H9 (cell line): ENCODE measurements around the gene ZKSCAN2. TPM values are rescaled to one million over a fixed set of nuclear protein-coding genes. Genes with fewer than 3 reads are reported as not detected.

Experiments used
- DNase-seq: peaks from one replicate; pipeline ENCODE4 v3.0.0-alpha.2; 2017
- H2AFZ ChIP-seq: one replicate; pipeline ENCODE4 v1.6.1; 2013; ENCODE audit warnings: mild to moderate bottlenecking, low read length, control low read depth, moderate library complexity
- H2AK5ac ChIP-seq: 2 replicates; pipeline ENCODE4 v1.6.1; 2013; ENCODE audit warnings: low read length, control low read depth, mixed read lengths; ENCODE audit not compliant: insufficient read length
- H2BK120ac ChIP-seq: one replicate; pipeline ENCODE4 v1.6.1; 2013; ENCODE audit warnings: low read depth, mild to moderate bottlenecking, low read length, control low read depth, inconsistent platforms; ENCODE audit not compliant: poor library complexity, severe bottlenecking
- H2BK12ac ChIP-seq: 2 replicates; pipeline ENCODE4 v1.6.1; 2013; ENCODE audit warnings: low read length, control low read depth, mixed read lengths, low read depth; ENCODE audit not compliant: insufficient read length
- H2BK15ac ChIP-seq: 2 replicates; pipeline ENCODE4 v1.6.1; 2013; ENCODE audit warnings: low read depth, low read length, control low read depth
- H2BK20ac ChIP-seq: one replicate; pipeline ENCODE4 v1.6.1; 2013; ENCODE audit warnings: low read depth, mild to moderate bottlenecking, low read length, control low read depth, inconsistent platforms; ENCODE audit not compliant: poor library complexity, severe bottlenecking
- H2BK5ac ChIP-seq: 2 replicates; pipeline ENCODE4 v1.6.1; 2013; ENCODE audit warnings: low read length, control low read depth, mixed read lengths; ENCODE audit not compliant: insufficient read length
- H3K14ac ChIP-seq: 2 replicates; pipeline ENCODE4 v1.6.1; 2013; ENCODE audit warnings: low read length, control low read depth; ENCODE audit not compliant: insufficient read depth
- H3K18ac ChIP-seq: 2 replicates; pipeline ENCODE4 v1.6.1; 2013; ENCODE audit warnings: low read depth, mild to moderate bottlenecking, mixed read lengths, low read length, control low read depth; ENCODE audit not compliant: insufficient read length
- H3K23ac ChIP-seq: 2 replicates; pipeline ENCODE4 v1.6.1; 2013; ENCODE audit warnings: low read length, control low read depth, mixed read lengths, low read depth; ENCODE audit not compliant: insufficient read length
- H3K23me2 ChIP-seq: 2 replicates; pipeline ENCODE4 v1.6.1; 2013; ENCODE audit warnings: low read depth, mild to moderate bottlenecking, mixed read lengths, low read length, control low read depth; ENCODE audit not compliant: insufficient read length, poor library complexity, severe bottlenecking
- H3K27ac ChIP-seq: 2 replicates; pipeline ENCODE4 v1.5.1; 2013; ENCODE audit warnings: low read length, control low read depth, mixed read lengths, low read depth; ENCODE audit not compliant: insufficient read length
- H3K27me3 ChIP-seq: 2 replicates; pipeline ENCODE4 v1.6.1; 2013; ENCODE audit warnings: low read length, control low read depth, inconsistent platforms; ENCODE audit not compliant: insufficient read depth
- H3K4ac ChIP-seq: 2 replicates; pipeline ENCODE4 v1.6.1; 2013; ENCODE audit warnings: low read depth, mild to moderate bottlenecking, control low read depth, inconsistent platforms, low read length, moderate library complexity
- H3K4me1 ChIP-seq: 2 replicates; pipeline ENCODE4 v1.6.1; 2013; ENCODE audit warnings: low read length, control low read depth, inconsistent platforms; ENCODE audit not compliant: insufficient read depth
- H3K4me2 ChIP-seq: 2 replicates; pipeline ENCODE4 v1.6.1; 2013; ENCODE audit warnings: low read length, control low read depth, mixed read lengths; ENCODE audit not compliant: insufficient read length, insufficient read depth
- H3K56ac ChIP-seq: 2 replicates; pipeline ENCODE4 v1.6.1; 2013; ENCODE audit warnings: low read depth, mild to moderate bottlenecking, mixed read lengths, low read length, control low read depth; ENCODE audit not compliant: insufficient read length
- H3K79me1 ChIP-seq: 2 replicates; pipeline ENCODE4 v1.6.1; 2013; ENCODE audit warnings: low read depth, mild to moderate bottlenecking, moderate library complexity, low read length, control low read depth, inconsistent platforms; ENCODE audit not compliant: insufficient read depth, poor library complexity, severe bottlenecking
- H3K79me2 ChIP-seq: 2 replicates; pipeline ENCODE4 v1.6.1; 2013; ENCODE audit warnings: low read length, control low read depth, inconsistent platforms; ENCODE audit not compliant: insufficient read depth
- H3K9ac ChIP-seq: 2 replicates; pipeline ENCODE4 v1.6.1; 2013; ENCODE audit warnings: low read length, control low read depth, mixed read lengths; ENCODE audit not compliant: insufficient read length; ENCODE audit errors: extremely low read depth
- H3K9me3 ChIP-seq: one replicate; pipeline ENCODE4 v1.6.1; 2013; ENCODE audit warnings: low read depth, low read length, inconsistent platforms; ENCODE audit not compliant: control insufficient read depth
- H3T11ph ChIP-seq: one replicate; pipeline ENCODE4 v1.6.1; 2013; ENCODE audit warnings: mild to moderate bottlenecking, low read length, control low read depth, inconsistent platforms
- H4K20me1 ChIP-seq: one replicate; pipeline ENCODE4 v1.6.1; 2013; ENCODE audit not compliant: control insufficient read depth, insufficient read length, insufficient read depth
- H4K5ac ChIP-seq: 2 replicates; pipeline ENCODE4 v1.6.1; 2013; ENCODE audit warnings: low read depth, mild to moderate bottlenecking, mixed read lengths, low read length, control low read depth; ENCODE audit not compliant: insufficient read length
- H4K8ac ChIP-seq: replicated peaks from 2 replicates; pipeline ENCODE4 v1.6.1; 2013; ENCODE audit warnings: low read length, control low read depth, mixed read lengths, low read depth; ENCODE audit not compliant: insufficient read length
- H4K91ac ChIP-seq: 2 replicates; pipeline ENCODE4 v1.6.1; 2013; ENCODE audit warnings: low read depth, mild to moderate bottlenecking, moderate library complexity, mixed read lengths, low read length, control low read depth; ENCODE audit not compliant: insufficient read length
- H3K27ac Mint-ChIP-seq, 3 experiments: 2 replicates in 2 of 3; 3 replicates in 1 of 3; pipeline ENCODE4 v1.8.0; 2020 to 2021; ENCODE audit warnings: mixed read lengths in 3 of 3, mild to moderate bottlenecking in 1 of 3, moderate library complexity in 1 of 3
- H3K27me3 Mint-ChIP-seq: 2 replicates; pipeline ENCODE4 v1.8.0; 2021; ENCODE audit warnings: low read depth, mild to moderate bottlenecking, moderate library complexity, mixed read lengths
- H3K36me3 Mint-ChIP-seq, 3 experiments: 2 replicates in 2 of 3; 3 replicates in 1 of 3; pipeline ENCODE4 v1.8.0; 2020 to 2021; ENCODE audit warnings: low read depth in 3 of 3, mixed read lengths in 3 of 3; ENCODE audit not compliant: insufficient read depth in 1 of 3
- H3K4me1 Mint-ChIP-seq, 2 experiments: 2 replicates each; pipeline ENCODE4 v1.8.0; 2020; ENCODE audit warnings: mixed read lengths in 2 of 2
- H3K4me3 Mint-ChIP-seq, 2 experiments: 2 replicates in 1 of 2; 3 replicates in 1 of 2; pipeline ENCODE4 v1.8.0; 2020 to 2021; ENCODE audit warnings: mild to moderate bottlenecking in 2 of 2, mixed read lengths in 2 of 2, moderate library complexity in 1 of 2
- H3K9me3 Mint-ChIP-seq, 2 experiments: 2 replicates in 1 of 2; 3 replicates in 1 of 2; pipeline ENCODE4 v1.8.0; 2020; ENCODE audit warnings: mild to moderate bottlenecking in 2 of 2, mixed read lengths in 2 of 2, moderate library complexity in 1 of 2
- CTCF ChIP-seq: fragments of 200-600 bp; sonication (generic); conservative IDR thresholded peaks from 3 replicates; pipeline ENCODE4 v1.8.0; 2021; ENCODE audit warnings: antibody characterized with exemption, mild to moderate bottlenecking
- WGBS: extraction: QIAGEN DNeasy Blood & Tissue Kit; methylation state at CpG from one replicate; pipeline ENCODE4 v1.1.7; 2013; ENCODE audit warnings: missing lambda C conversion rate, low lambda C conversion rate, mixed read lengths; ENCODE audit not compliant: insufficient read length; ENCODE audit errors: extremely low coverage; 5-methylcytosine and 5-hydroxymethylcytosine counted together
- total RNA-seq: library from RNA; stranded (reverse); gene quantifications from 2 replicates; pipeline ENCODE4 v1.2.1, GENCODE V29; 2021

ZKSCAN2 gene
- total RNA-seq, 1 experiment from 2014 or later = 16.5 TPM

DNA sequence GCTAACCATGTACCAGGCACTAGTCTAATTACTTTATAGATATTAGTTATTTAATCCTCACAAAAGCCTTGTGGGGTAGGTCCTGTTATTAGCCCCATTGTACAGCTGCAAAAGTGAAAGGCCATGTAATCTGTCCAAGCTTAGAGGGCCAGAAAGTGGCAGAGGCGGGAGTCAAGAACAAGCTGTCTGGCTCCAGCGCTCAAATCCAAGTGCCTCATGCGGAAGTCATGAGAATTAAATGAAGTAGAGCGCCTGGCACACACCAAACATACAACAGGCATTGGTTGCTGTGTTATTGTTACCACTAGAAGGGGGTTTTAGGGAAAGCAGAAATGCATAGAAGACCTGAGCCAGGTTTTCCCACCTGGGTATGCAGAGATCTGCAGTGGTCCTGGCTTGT, 39.7 kb downstream of the ZKSCAN2 start:
- no peaks in the 10 kb centered on the region for H3K27me3 ChIP-seq
- H3K9ac ChIP-seq = no peak overlapping the region
- no peak overlapping the region for H3K4me2 ChIP-seq
- no peak overlapping the region for H2BK120ac ChIP-seq
- no peak overlapping the region for H3K23ac ChIP-seq
- H4K20me1 ChIP-seq = no peaks in the 10 kb centered on the region
- Mint-ChIP-seq H3K4me3 (no peak overlapping the region), H3K36me3 (no peaks in the 10 kb centered on the region), H3K27me3 (peaks cover 4% of the 10 kb centered on the region), H3K4me1 (no peaks in the 10 kb centered on the region), H3K9me3 (no peaks in the 10 kb centered on the region; a peak in 1 of 5 replicates), H3K27ac (no peak overlapping the region)
- H4K5ac ChIP-seq = no peak overlapping the region
- H3K79me2 ChIP-seq = no peaks in the 10 kb centered on the region
- no peak overlapping the region for H3T11ph ChIP-seq
- H2AK5ac ChIP-seq = no peak overlapping the region
- TF ChIP-seq CTCF = no peak
- no peak overlapping the region for H2BK15ac ChIP-seq
- no peak for DNase-seq
- H3K27ac ChIP-seq = no peak overlapping the region
- no peak overlapping the region for H4K91ac ChIP-seq
- no peak overlapping the region for H2BK5ac ChIP-seq
- no peaks in the 10 kb centered on the region for H3K23me2 ChIP-seq
- no peak overlapping the region for H4K8ac ChIP-seq
- H2BK12ac ChIP-seq = no peak overlapping the region
- no peaks in the 10 kb centered on the region for H3K4me1 ChIP-seq
- H3K79me1 ChIP-seq = no peaks in the 10 kb centered on the region
- no peak overlapping the region for H2BK20ac ChIP-seq
- no peak overlapping the region for H3K56ac ChIP-seq
- no CpG with 5 or more reads among the region's 4 CpGs for WGBS
- H3K9me3 ChIP-seq = no peaks in the 10 kb centered on the region
- no peak overlapping the region for H3K4ac ChIP-seq
- no peak overlapping the region for H3K18ac ChIP-seq
- H2AFZ ChIP-seq = no peak overlapping the region
- no peak overlapping the region for H3K14ac ChIP-seq
